M059J (cell line): ENCODE results near the gene ITPR3. TPM values are rescaled to one million over a fixed set of nuclear protein-coding genes. Genes with fewer than 3 reads are reported as not detected.
"Not testable (repeated sequence)": the region's sequence is repeated elsewhere in the genome, so short reads cannot be mapped to it uniquely, and the experiment has no call there.

Source experiments
- DNase-seq: peaks from one replicate; pipeline ENCODE4 v3.0.0-alpha.2; 2012; ENCODE audit warnings: low read depth
- total RNA-seq: library from RNA; depleted of rRNA; stranded (reverse); fragments of >200 nt; shearing (Covaris generic); gene quantifications from 2 replicates; pipeline ENCODE4 v1.2.3, GENCODE V29; 2014

Gene ITPR3
- total RNA-seq, 1 experiment from 2014 or later, result 40.3 TPM

DNA sequence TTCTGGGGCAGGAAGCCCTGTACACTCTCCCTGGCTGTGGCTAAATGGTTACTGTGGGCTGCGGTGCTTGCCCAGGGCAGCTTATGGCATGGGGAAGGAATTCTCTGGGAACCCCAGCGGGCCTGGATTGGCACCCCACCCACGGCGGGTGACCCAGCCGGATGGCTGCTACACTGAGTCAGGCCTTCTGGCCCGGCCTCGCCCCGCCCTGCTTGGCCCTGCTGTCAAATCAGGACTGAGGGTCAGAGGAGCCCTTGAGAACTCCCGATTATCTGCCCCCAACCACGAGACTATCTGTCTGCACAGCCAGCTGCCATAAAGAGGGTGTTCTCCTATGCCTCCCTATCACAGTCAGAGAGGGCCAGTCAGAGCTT, 7.3 kb upstream of the ITPR3 start:
- DNase-seq, result peak; percentile 96

- DNase-seq, result no peak
These were observed 5.0 kb upstream of the ITPR3 start for GRCh38 chr6:33616113-33616512.

GRCh38 chr6:33616913-33617312, 4.2 kb upstream of the ITPR3 start:
- no peak for DNase-seq

- DNase-seq, result no peak
These were observed 1.8 kb upstream of the ITPR3 start for GRCh38 chr6:33619166-33619840.

- peak; percentile 74 for DNase-seq
These were observed 815 bp upstream of the ITPR3 start for GRCh38 chr6:33620158-33620855.

GRCh38 chr6:33621711-33622388, 728 bp downstream of the ITPR3 start:
- peak; percentile 71 for DNase-seq

DNA sequence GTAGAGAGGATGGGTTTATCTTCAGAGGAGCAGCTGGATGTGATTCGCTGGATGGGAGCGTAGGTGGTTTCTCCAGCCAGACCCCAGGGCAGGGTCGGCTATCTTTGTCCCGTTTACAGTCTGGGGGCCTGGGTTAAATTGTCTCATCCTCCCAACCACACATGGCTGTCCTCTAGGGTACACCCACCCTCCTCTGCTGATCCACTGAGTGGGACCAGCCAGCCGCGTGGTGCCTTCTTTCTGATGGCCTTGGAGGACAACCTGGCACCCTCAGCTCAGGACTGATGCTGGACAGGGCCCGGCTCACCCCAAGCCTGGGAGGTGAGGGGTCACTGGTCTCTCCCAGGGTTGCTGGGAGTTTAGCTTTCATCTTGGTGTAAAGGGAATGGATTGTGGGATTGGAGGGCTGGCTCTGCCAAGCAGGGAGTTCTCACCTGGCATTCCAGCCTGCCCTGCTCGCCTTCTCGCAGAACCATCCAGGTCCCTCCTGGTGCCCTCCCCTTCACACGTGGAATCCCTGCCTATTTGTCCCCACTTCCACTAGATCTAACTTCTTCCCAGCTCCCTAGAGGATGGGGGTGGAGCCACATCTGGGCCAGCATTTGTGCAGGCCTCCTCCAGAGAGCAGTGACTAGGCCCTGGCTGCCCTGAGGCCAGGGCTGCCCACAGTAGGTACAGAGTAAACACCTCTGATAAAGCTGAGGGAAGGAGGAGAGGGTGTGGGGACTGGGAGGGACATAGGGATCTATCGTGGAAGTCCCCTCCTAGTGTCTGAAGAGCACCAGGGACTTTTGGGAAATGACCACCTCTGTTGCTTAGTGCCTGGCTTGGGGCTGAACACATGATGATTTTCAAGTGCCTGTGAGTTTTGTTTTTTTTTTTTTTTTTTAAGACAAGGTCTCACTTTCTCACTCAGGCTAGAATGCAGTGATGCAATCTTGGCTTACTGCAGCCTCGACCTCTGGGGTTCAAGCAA, 1.6 kb downstream of the ITPR3 start:
- DNase-seq, result peak; percentile 81

GRCh38 chr6:33623895-33624381, 2.8 kb downstream of the ITPR3 start:
- DNase-seq, result no peak

DNA sequence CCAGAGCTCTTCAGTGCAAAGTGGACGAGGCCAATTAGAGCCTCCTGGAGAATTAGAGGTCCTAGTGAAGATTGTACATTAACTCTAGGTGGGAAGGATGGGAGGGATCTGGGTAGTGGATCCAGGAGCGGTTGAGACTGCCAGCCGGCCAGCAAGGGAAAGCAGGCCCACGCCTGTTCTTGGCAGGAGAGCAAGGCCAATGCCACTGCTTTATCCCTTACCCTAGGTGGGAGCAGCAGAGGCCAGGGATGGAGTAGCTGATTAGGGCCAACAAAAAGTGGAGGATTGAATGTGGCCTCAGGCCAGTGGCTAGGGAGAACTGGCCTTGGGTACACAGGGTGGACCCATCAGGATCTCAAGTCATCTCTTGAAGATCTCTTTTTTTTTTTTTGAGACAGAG, 3.7 kb downstream of the ITPR3 start:
- DNase-seq, result no peak

- DNase-seq, result no peak
These were observed 6.8 kb downstream of the ITPR3 start for GRCh38 chr6:33627876-33628275.

DNA sequence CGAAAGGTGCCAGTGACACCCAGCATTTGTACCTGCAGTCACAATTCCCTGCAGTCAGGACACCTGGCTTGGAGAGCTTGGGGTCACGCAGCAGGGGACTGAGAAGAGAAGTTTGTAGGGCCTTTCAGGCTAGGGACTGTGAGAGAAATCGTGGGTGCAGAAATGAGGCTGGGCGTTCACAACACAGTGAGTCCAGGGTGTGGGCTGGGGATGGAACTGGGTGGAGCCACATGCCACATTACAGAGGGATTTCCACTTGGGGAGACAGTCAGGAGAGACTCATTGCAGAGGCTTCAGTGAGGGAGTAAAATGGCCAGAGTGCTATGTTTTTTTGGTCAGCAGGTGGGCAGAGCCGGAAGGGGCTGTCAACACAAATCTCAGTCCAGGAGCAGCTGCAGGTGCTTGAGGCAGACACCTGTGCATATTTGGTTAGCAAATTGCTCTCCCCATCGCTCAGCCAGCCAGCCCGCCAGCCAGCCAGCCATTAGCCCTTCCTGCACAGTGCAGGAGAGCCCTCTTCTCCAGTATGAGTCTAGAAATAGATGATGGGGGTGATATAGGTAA, 7.4 kb downstream of the ITPR3 start:
- DNase-seq, result no peak

DNA sequence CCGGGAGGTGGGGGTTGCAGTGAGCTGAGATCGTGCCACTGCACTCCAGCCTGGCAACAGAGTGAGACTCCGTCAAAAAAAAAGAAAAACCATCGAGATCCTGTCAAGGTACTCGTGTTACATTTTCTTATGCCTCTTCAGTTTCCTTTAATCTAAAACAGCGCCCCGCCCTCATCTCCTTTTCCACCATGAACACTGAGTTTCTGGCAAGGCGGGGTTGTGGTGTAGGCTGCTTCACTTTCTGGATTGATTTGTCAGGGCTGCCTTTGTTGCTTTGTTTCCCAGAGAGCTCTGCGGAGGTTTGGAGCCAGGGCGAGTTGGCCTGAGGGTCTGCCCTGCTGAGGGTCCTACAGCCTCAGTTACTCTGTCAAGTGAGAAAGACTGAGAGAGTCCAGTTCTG, 8.9 kb downstream of the ITPR3 start:
- DNase-seq, result no peak

GRCh38 chr6:33631521-33631920, 10.4 kb downstream of the ITPR3 start:
- DNase-seq, result not testable (repeated sequence)

DNA sequence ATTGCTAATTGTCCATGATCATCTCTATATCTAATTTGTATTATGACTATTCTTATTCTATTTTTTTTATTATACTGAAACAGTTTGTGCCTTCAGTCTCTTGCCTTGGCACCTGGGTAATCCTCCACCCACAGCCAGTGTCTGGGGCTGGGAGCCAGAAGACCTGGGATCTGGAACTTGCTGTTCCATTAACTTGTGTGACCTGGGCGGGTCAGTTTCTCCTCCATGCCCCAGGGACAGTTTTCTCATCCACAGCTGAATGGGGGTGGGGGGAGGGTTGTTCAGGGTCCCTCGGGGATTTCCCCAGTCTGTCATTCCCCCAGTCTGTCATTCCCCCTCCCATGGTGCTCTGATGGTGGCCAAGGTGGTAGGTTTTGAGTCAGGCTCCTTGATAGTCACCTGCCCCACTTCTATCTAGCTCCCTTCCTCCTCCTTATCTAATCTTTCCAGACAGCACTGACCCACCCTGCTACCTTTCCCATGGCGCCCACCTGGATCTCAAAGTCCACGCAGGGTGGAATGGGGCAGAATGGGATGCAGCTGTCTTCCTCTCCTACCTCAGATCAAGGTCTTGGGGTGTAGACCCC, 10.9 kb downstream of the ITPR3 start:
- DNase-seq, result no peak

DNA sequence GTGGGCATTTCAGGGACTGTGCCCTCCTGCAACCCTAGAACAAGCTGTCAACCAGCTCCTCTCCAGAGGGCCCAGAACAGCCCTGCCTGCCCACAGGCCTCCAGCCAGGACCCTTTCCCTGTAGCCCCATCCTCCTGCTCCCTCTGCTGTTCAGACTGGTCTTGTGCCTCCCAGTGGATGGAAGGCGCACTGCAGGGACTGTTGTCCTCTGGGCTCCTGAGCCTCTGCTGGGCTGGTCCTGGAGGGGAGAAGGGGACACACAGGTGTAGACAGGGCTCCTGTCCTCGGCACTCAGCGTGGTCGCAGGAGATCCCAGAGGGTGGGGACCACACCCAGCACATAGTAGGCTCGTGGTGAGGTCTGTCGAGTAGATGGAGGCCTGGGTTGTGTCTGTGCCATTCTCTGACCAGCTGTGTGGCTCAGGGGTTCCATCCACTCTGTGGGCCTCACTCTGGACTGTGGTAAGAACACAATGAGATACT, 11.5 kb downstream of the ITPR3 start:
- peak; percentile 61 for DNase-seq

- DNase-seq, result no peak
These were observed 12.0 kb downstream of the ITPR3 start for GRCh38 chr6:33633084-33633461.

DNA sequence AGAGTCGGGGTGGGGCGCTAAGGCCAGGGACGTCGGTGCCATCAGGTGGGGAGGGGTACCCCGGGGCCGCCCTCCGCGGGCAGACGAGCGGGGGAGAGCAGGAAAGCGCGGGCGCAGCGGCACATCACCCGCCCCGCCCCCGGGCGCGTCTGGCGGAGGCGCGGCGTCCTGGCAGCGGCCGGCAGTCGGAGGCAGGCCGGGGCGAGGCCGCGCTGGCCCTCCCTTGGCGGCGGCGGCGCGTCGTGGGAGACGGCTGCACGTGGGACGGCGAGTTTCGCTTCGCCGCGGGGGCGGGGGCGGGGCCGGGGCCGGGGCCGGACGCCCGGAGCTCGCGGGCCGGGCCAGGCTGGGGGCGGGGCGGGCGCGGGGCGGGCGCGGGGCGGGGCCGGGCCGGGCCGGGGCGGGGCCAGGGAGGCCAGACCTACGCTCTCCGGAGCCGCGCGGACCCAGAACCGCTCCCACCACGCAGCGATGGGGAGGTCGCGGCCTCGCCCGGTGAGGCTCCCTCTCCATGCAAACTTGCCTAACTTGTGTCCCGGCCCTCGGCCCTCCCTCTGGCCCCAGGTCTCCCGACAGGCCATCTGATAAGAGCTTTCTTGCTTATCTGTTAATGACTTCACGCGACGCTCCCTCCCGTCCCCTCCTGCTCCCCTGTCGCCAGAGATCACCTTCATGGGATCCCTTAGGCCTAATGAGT, 12.5 kb downstream of the ITPR3 start:
- peak; percentile 75 for DNase-seq

GRCh38 chr6:33634161-33634727, 13.1 kb downstream of the ITPR3 start:
- no peak for DNase-seq

DNA sequence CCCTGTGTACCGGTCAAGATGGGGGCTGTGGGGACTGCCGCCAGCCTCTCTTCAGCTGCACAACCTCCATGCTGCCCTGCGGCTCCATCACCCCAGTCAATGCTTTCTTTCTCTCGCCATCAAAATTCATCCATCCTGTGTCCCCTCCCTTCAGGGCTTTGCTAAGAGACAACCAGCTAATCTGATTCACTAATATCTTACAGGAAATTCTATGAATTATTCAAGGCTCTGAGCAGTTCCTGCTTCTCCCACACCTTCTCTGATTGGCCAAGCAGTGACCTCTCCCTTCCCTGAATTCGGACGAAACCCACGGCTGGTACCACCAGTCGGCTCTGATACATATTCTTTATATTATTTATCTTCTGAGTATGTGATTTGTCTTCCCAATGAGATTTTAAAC, 13.8 kb downstream of the ITPR3 start:
- DNase-seq, result no peak

DNA sequence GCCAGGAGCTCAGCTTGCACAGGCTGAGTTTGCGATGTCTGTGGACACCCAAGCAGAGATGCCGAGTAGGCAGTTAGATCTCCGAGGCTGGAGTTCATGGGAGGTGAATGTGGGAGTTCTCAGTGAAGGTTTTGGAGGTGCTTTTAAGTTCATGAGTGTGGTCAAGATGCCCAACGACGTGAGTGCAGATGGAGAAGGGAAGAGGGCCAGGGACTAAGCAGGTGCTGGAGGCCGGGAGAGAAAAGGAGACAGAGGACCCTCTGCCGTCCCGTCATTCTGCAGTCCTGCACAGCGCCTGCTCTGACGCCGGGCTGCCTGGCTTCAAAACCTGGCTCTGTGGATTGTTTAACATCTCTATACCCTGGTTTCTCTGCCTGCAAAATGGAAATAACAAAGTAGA, 15.5 kb downstream of the ITPR3 start:
- no peak for DNase-seq
